HEK293 (cell line): ENCODE measurements around the gene KIFAP3.

Source experiments
- CTCF ChIA-PET: fragments of 350-600 bp; formaldehyde crosslinking; extraction: SDS; loops from one replicate; lab custom pipeline; 2021; ENCODE audit warnings: antibody characterized with exemption; lab: Yijun Ruan, JAX
- POLR2A ChIA-PET: fragments of 300-600 bp; formaldehyde crosslinking; extraction: SDS; loops from one replicate; lab custom pipeline; 2020; ENCODE audit warnings: antibody characterized with exemption, inconsistent platforms; lab: Yijun Ruan, JAX
- H3K27ac ChIP-seq: fragments of 200-500 bp; sonication (Bioruptor generic); 2 replicates; pipeline ENCODE4 v1.5.1; 2014; ENCODE audit warnings: low read depth, low read length, control low read depth, inconsistent platforms; ENCODE audit errors: extremely low read depth
- H3K36me3 ChIP-seq, 2 experiments: fragments of 200-500 bp in 1 of 2; sonication (Bioruptor generic) in 1 of 2; 1 replicate in 1 of 2; 2 replicates in 1 of 2; pipeline ENCODE4 v1.5.1; 2014 to 2017; ENCODE audit warnings: inconsistent platforms in 2 of 2, low read length in 2 of 2; ENCODE audit not compliant: control insufficient read depth in 2 of 2, insufficient read depth in 1 of 2
- H3K4me1 ChIP-seq: fragments of 200-500 bp; sonication (Bioruptor generic); 2 replicates; pipeline ENCODE4 v1.5.1; 2014; ENCODE audit warnings: mild to moderate bottlenecking, low read length, inconsistent platforms; ENCODE audit not compliant: control insufficient read depth, insufficient read depth
- H3K4me3 ChIP-seq: 2 replicates; pipeline ENCODE4 v1.5.1; 2011; ENCODE audit warnings: low read depth, mild to moderate bottlenecking, control low read depth, low read length, moderate library complexity
- H3K9me3 ChIP-seq: fragments of 200-500 bp; sonication (Bioruptor generic); 2 replicates; pipeline ENCODE4 v1.5.1; 2014; ENCODE audit warnings: low read depth, low read length, inconsistent platforms; ENCODE audit not compliant: control insufficient read depth, insufficient read depth
- BCL11A ChIP-seq: fragments of 450-650 bp; formaldehyde crosslinking; IDR thresholded peaks from 2 replicates; pipeline ENCODE4 v1.5.1; 2016; ENCODE audit warnings: low read depth, missing biosample characterization, missing genetic modification characterization
- BCL6B ChIP-seq: fragments of 450-650 bp; formaldehyde crosslinking; IDR thresholded peaks from 2 replicates; pipeline ENCODE4 v1.5.1; 2017; ENCODE audit warnings: missing biosample characterization, missing genetic modification characterization
- GLIS1 ChIP-seq: fragments of 450-650 bp; formaldehyde crosslinking; IDR thresholded peaks from 2 replicates; pipeline ENCODE4 v1.5.1; 2016; ENCODE audit warnings: missing biosample characterization, missing genetic modification characterization
- IKZF3 ChIP-seq: fragments of 450-650 bp; IDR thresholded peaks from 2 replicates; pipeline ENCODE4 v1.5.0; 2018; ENCODE audit warnings: missing biosample characterization, mild to moderate bottlenecking, missing genetic modification characterization, moderate library complexity
- KLF8 ChIP-seq: fragments of 450-650 bp; formaldehyde crosslinking; IDR thresholded peaks from 2 replicates; pipeline ENCODE4 v1.5.1; 2016; ENCODE audit warnings: missing biosample characterization, missing genetic modification characterization
- OSR2 ChIP-seq: fragments of 450-650 bp; formaldehyde crosslinking; IDR thresholded peaks from 2 replicates; pipeline ENCODE4 v1.5.1; 2016; ENCODE audit warnings: missing biosample characterization, missing genetic modification characterization
- OVOL3 ChIP-seq: fragments of 450-650 bp; formaldehyde crosslinking; IDR thresholded peaks from 2 replicates; pipeline ENCODE4 v1.5.1; 2016; ENCODE audit warnings: missing biosample characterization, missing genetic modification characterization
- PRDM4 ChIP-seq: fragments of 450-650 bp; formaldehyde crosslinking; IDR thresholded peaks from 2 replicates; pipeline ENCODE4 v1.5.1; 2017; ENCODE audit warnings: missing biosample characterization, missing genetic modification characterization
- SP2 ChIP-seq: fragments of 450-650 bp; formaldehyde crosslinking; IDR thresholded peaks from 2 replicates; pipeline ENCODE4 v1.5.1; 2016; ENCODE audit warnings: missing biosample characterization, missing genetic modification characterization
- TCF7L2 ChIP-seq: IDR thresholded peaks from 2 replicates; pipeline ENCODE4 v1.6.1; 2011; ENCODE audit warnings: low read depth, mild to moderate bottlenecking, inconsistent platforms, low read length, moderate library complexity, borderline replicate concordance
- TSHZ1 ChIP-seq: fragments of 450-650 bp; formaldehyde crosslinking; IDR thresholded peaks from 2 replicates; pipeline ENCODE4 v1.5.1; 2016; ENCODE audit warnings: missing biosample characterization, missing genetic modification characterization, borderline replicate concordance
- WT1 ChIP-seq: fragments of 450-650 bp; formaldehyde crosslinking; IDR thresholded peaks from 2 replicates; pipeline ENCODE4 v1.5.1; 2016; ENCODE audit warnings: missing biosample characterization, missing genetic modification characterization
- ZBTB20 ChIP-seq: fragments of 450-650 bp; formaldehyde crosslinking; IDR thresholded peaks from 2 replicates; pipeline ENCODE4 v1.5.1; 2016; ENCODE audit warnings: missing biosample characterization, missing genetic modification characterization
- ZEB2 ChIP-seq: fragments of 450-650 bp; formaldehyde crosslinking; IDR thresholded peaks from 2 replicates; pipeline ENCODE4 v1.5.1; 2016; ENCODE audit warnings: missing biosample characterization, missing genetic modification characterization
- ZNF132 ChIP-seq: fragments of 450-650 bp; formaldehyde crosslinking; IDR thresholded peaks from 2 replicates; pipeline ENCODE4 v1.5.1; 2017; ENCODE audit warnings: missing biosample characterization, missing genetic modification characterization, borderline replicate concordance
- ZNF157 ChIP-seq: fragments of 450-650 bp; formaldehyde crosslinking; IDR thresholded peaks from 2 replicates; pipeline ENCODE4 v1.5.1; 2016; ENCODE audit warnings: missing biosample characterization, missing genetic modification characterization
- ZNF223 ChIP-seq: fragments of 450-650 bp; formaldehyde crosslinking; IDR thresholded peaks from 2 replicates; pipeline ENCODE4 v1.5.1; 2016; ENCODE audit warnings: missing biosample characterization, missing genetic modification characterization
- ZNF394 ChIP-seq: fragments of 450-650 bp; formaldehyde crosslinking; IDR thresholded peaks from 2 replicates; pipeline ENCODE4 v1.5.1; 2016; ENCODE audit warnings: missing biosample characterization, missing genetic modification characterization, mild to moderate bottlenecking, moderate library complexity, borderline replicate concordance
- ZNF510 ChIP-seq: fragments of 450-650 bp; formaldehyde crosslinking; IDR thresholded peaks from 2 replicates; pipeline ENCODE4 v1.5.1; 2018; ENCODE audit warnings: mild to moderate bottlenecking, missing genetic modification characterization, missing biosample characterization; ENCODE audit not compliant: insufficient replicate concordance
- ZNF571 ChIP-seq: fragments of 450-650 bp; formaldehyde crosslinking; IDR thresholded peaks from 2 replicates; pipeline ENCODE4 v1.5.0; 2017; ENCODE audit warnings: missing biosample characterization, missing genetic modification characterization
- ZNF580 ChIP-seq: fragments of 450-650 bp; formaldehyde crosslinking; IDR thresholded peaks from 2 replicates; pipeline ENCODE4 v1.5.1; 2016; ENCODE audit warnings: missing biosample characterization, missing genetic modification characterization
- ZNF596 ChIP-seq: fragments of 450-650 bp; IDR thresholded peaks from 2 replicates; pipeline ENCODE4 v1.5.0; 2018; ENCODE audit warnings: missing biosample characterization, mild to moderate bottlenecking, missing genetic modification characterization, moderate library complexity
- ZNF610 ChIP-seq: fragments of 450-650 bp; formaldehyde crosslinking; IDR thresholded peaks from 2 replicates; pipeline ENCODE4 v1.5.1; 2016; ENCODE audit warnings: missing biosample characterization, missing genetic modification characterization, borderline replicate concordance
- ZNF629 ChIP-seq: fragments of 450-650 bp; formaldehyde crosslinking; IDR thresholded peaks from 2 replicates; pipeline ENCODE4 v1.5.1; 2017; ENCODE audit warnings: missing biosample characterization, missing genetic modification characterization
- ZNF837 ChIP-seq: fragments of 450-650 bp; formaldehyde crosslinking; IDR thresholded peaks from 2 replicates; pipeline ENCODE4 v1.5.1; 2016; ENCODE audit warnings: missing biosample characterization, missing genetic modification characterization
- ZNF843 ChIP-seq: fragments of 450-650 bp; formaldehyde crosslinking; IDR thresholded peaks from 2 replicates; pipeline ENCODE4 v1.5.1; 2016; ENCODE audit warnings: missing biosample characterization, missing genetic modification characterization
- ZSCAN16 ChIP-seq: fragments of 450-650 bp; formaldehyde crosslinking; IDR thresholded peaks from 2 replicates; pipeline ENCODE4 v1.5.1; 2016; ENCODE audit warnings: missing biosample characterization, missing genetic modification characterization
- ZSCAN18 ChIP-seq: fragments of 450-650 bp; formaldehyde crosslinking; IDR thresholded peaks from 2 replicates; pipeline ENCODE4 v1.5.1; 2016; ENCODE audit warnings: missing biosample characterization, missing genetic modification characterization

The KIFAP3 gene

GRCh38 chr1:169933984-169934725 is 140.3 kb downstream of the KIFAP3 start:
- Histone ChIP-seq H3K9me3 (no peaks in the 10 kb centered on the region), H3K27ac (no peak overlapping the region), H3K4me3 (no peak overlapping the region), H3K36me3 (no peaks in the 10 kb centered on the region), H3K4me1 (peaks cover 17% of the 10 kb centered on the region)
- ChIA-PET POLR2A (no interaction called here), CTCF (interaction anchor here (1.5 kb wide), 1 partner anchor 43 kb away, joined by 3 read pairs; no protein-coding TSS in a partner anchor)
- TF ChIP-seq ZSCAN16 (tag by site-specific recombination), result 0 out of 2 replicates have a peak, but pooled peaks have one; percentile 38
- TF ChIP-seq TCF7L2, result 0 out of 2 replicates have a peak, but pooled peaks have one; percentile 38
- TF ChIP-seq ZNF596, result 0 out of 2 replicates have a peak, but pooled peaks have one; percentile 27
- peak; percentile 74 for TF ChIP-seq PRDM4
- 0 out of 2 replicates have a peak, but pooled peaks have one; percentile 47 for TF ChIP-seq ZNF610 (tag by site-specific recombination)
- TF ChIP-seq ZNF223 (tag by site-specific recombination), result no peak
- TF ChIP-seq ZEB2 (tag by site-specific recombination), result peak; percentile 66; the same call in 1 of the 2 replicates
- TF ChIP-seq BCL11A (tag by site-specific recombination), result peak; percentile 61; the same call in 1 of the 2 replicates
- no peak for TF ChIP-seq ZBTB20 (tag by site-specific recombination)
- TF ChIP-seq ZNF394 (tag by site-specific recombination), result no peak
- peak; percentile 16; the same call in 1 of the 2 replicates for TF ChIP-seq GLIS1
- peak; percentile 77 for TF ChIP-seq KLF8 (tag by site-specific recombination)
- TF ChIP-seq IKZF3, result peak; percentile 61
- TF ChIP-seq ZNF157, result no peak
- TF ChIP-seq ZNF571 (tag by site-specific recombination), result no peak
- TF ChIP-seq OSR2 (tag by site-specific recombination), result peak; percentile 87
- TF ChIP-seq WT1 (tag by site-specific recombination), result peak; percentile 97
- peak; percentile 94 for TF ChIP-seq ZNF843 (tag by site-specific recombination)
- peak; percentile 62 for TF ChIP-seq ZNF629 (tag by site-specific recombination)
- peak; percentile 92 for TF ChIP-seq ZNF580 (tag by site-specific recombination)
- no peak for TF ChIP-seq ZNF132 (tag by site-specific recombination)
- no peak for TF ChIP-seq ZNF837 (tag by site-specific recombination)
- TF ChIP-seq ZNF510 (tag by site-specific recombination), result no peak
- no peak for TF ChIP-seq ZSCAN18
- 0 out of 2 replicates have a peak, but pooled peaks have one; percentile 33 for TF ChIP-seq TSHZ1 (tag by site-specific recombination)
- 0 out of 2 replicates have a peak, but pooled peaks have one; percentile 7 for TF ChIP-seq SP2 (tag by site-specific recombination)
- TF ChIP-seq OVOL3, result 0 out of 2 replicates have a peak, but pooled peaks have one; percentile 56
- TF ChIP-seq BCL6B (tag by site-specific recombination), result peak; percentile 57
